Cerebellar nuclear complex (tissue), 1 donor: ENCODE data around the gene MFNG.

ENCODE experiments used
- DNase-seq, 2 experiments: peaks; one replicate each; lab custom pipeline; 2025; lab: John Stamatoyannopoulos, UW

MFNG gene

GRCh38 chr22:37511395-37512104 is 25.4 kb upstream of the MFNG start:
- DNase-seq = no peak

DNA sequence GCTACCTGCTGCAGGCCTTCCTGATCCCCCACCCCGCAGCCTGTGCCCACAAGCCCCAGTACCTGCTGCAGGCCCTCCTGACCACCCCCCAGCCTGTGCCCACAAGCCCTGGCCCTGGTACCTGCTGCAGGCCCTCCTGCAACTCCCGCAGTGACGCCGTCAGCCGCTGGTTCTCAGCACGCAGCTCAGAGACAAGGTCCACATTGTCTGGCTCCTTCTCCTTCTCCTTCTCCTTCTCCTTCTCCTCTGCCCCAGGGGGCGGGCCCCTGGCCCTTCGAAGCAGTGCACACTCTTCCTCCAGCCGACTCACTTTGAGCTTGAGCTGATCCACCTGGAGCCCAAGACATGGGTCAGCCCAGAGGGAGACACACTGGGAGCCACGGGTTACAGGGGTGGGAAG is 23.9 kb upstream of the MFNG start:
- DNase-seq = no peak

GRCh38 chr22:37509059-37509860 is 23.1 kb upstream of the MFNG start:
- DNase-seq = no peak

DNA sequence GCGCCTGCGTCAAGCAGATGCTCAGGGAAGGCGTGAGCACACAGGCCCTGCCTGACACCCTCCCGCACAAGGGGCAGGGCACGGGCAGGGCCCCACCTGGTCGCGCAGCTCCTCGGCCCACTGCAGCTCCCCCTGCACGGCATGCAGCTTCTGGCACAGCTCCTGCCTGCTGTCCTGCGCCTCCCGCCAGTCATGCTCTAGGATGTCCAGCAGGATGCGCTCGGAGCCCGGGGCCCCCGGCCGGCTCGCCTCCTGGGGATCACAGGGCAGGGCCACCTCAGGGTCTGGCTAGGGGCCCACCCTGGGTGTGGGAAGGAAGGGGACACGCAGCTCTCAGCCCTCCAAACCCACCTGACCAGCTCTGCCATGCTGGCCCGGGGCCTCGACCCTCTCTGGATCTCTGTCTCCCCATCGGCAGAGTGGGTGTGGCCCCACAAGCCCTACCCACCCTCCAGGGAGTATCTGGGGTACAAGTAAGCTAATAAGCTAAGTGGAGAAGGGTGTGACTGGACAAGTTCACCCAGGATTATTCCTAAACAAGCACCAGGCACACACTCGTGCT is 22.3 kb upstream of the MFNG start:
- DNase-seq = no peak

- DNase-seq = no peak
Measured at GRCh38 chr22:37507731-37508130, 21.5 kb upstream of the MFNG start.

DNA sequence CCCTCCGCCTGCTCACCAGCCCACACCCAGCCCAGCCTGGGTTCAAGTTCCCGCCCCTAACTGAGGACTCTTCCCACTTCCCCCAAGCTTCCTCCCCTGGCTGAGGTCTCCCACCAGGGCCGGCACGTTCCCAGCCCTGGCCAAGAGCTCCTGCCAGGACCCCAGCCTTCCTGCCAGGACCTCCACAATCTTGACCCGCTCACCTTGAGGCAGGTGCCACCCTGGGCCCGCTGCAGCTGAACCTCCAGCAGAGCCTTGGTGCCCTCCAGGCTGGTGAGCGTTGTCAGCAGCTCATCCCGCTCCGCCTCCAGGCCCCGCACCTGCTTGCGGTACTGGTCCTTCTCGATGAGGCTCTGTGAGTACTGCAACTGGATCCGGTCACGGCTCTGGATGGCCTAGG is 19.8 kb upstream of the MFNG start:
- no peak for DNase-seq

DNA sequence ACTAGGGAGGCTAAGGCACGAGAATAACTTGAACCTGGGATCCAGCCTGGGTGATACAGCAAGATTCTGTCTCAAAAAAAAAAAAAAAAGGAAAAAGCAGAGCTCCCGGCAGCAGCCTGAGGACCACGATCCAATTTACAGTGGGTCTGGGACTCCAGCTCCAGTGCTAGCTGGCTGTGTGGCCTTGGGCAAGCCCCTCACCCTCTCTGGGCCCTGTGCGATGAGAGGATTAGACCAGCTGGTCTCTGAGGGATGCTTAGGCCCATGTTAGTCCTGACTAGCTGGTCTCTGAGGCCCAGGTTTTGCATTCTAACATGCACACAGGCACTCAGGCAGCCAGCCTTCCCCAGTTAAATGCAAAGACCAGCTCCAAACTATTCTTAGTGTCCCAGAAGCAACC is 19.4 kb upstream of the MFNG start:
- no peak for DNase-seq

DNA sequence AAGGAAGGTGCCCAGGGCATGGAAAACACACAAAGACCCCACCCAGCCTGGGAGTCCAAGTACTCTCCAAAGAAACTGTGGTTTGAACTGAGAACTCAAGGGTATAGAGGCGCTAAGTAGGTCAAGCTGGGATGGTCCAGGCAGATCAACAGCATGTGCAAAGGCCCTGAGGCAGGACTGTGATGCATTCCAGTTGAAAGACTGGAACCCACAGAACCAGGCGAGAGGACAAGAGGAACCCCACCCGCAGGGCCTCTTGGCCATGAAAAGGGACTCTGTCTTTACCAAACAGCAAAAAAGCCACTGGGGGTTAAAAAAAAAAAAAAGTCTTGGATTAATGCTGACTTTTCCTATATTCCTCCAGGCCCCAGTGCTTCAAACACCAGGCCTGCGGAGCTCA is 18.8 kb upstream of the MFNG start:
- DNase-seq = no peak

- no peak for DNase-seq
Measured at GRCh38 chr22:37503850-37504249, 17.7 kb upstream of the MFNG start.

DNA sequence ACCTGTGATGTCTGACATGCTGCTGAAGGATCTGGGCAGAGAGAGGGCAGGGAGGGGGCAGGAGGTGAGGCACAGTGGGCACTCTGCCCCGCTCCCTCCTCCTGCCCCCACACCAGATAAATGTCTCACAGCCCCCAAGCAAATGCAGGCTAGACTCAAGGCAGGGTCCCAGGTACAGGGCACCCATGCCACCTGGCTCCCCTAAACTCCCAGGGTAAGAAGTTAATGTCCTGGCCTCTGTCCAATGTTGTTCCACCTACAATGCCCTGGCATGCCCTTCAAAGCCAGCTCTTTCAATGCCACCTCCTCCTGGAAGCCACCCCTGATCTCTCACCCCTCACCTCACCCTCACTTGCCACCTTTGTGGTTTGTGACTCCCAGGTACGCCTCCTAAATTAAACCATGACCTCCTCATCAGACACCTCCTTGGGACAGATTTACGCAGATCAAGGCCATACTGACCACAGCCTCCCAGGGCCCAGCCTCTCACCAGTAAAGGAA is 17.0 kb upstream of the MFNG start:
- DNase-seq = no peak

GRCh38 chr22:37502342-37503182 is 16.4 kb upstream of the MFNG start:
- DNase-seq = no peak

DNA sequence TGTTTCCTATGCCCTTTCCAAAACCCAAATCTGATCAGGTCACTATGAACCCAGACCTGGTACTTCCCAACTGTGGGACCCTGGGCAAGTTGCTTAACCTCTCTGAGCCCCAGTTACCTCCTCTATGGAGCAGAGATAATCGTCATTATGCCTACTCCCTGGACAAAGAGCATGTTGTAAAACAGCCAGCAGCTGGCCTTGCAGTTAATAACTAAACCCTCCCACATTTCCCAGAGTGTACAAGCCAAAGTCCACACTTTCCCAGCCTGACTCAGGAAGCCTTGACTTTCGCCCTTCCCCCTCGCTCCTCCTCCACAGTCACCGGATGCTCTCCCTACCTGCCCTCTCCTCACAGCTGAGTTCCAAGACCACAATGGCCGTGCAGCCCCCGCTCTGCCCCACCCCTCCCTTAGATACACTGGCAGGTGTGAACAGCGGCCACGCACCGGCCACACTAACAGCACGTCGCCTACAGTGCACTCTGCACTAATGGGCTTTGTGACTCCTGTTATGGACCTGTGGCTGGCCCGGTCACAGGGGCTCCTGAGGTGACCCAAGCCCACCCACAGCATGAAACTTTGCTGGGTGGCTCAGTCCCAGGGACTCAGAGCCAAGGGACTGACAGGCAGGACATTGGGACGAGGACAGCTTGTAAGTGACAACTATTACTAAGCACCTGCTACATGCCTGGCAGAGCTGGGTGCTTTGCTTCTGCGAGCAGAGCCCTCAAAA is 15.6 kb upstream of the MFNG start:
- no peak for DNase-seq

GRCh38 chr22:37500745-37501609 is 14.8 kb upstream of the MFNG start:
- no peak for DNase-seq

DNA sequence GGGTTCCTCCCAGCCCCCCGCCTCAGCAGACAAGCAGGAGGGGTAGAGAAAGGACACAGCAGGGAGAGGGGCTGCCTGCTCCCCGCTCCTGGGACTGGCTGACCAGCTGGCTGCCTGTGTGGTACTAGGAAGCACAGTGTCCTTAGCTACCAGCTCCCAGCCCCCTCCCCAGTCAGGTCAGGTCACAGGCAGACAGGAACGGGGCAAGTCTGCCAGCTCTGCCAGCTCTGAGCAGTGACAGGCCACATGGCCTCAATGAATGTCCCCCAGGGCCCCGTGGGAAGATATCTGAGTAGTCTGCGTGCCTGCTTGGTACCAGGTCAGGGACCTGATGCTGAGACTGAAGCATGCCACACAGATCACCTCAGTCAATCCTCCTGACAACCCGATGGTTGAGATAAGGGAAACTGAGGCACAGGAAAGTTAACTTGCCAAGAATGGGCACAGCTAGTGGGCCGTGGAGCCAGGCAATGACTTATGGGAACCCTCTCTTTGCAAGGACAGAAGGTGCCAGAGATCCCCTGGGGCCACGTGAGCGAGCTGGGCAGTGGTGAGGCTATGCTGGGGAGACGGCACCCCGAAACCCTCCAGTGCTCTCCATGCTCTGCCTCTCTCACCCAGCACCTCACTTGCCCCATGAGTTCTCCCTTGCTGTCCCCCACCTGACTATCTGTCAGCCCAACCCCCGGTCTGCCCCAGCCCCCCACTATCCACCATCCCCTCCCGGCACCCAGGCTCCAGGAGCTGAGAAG is 13.8 kb upstream of the MFNG start:
- DNase-seq = no peak

- DNase-seq = no peak
Measured at GRCh38 chr22:37499027-37499707, 13.0 kb upstream of the MFNG start.

DNA sequence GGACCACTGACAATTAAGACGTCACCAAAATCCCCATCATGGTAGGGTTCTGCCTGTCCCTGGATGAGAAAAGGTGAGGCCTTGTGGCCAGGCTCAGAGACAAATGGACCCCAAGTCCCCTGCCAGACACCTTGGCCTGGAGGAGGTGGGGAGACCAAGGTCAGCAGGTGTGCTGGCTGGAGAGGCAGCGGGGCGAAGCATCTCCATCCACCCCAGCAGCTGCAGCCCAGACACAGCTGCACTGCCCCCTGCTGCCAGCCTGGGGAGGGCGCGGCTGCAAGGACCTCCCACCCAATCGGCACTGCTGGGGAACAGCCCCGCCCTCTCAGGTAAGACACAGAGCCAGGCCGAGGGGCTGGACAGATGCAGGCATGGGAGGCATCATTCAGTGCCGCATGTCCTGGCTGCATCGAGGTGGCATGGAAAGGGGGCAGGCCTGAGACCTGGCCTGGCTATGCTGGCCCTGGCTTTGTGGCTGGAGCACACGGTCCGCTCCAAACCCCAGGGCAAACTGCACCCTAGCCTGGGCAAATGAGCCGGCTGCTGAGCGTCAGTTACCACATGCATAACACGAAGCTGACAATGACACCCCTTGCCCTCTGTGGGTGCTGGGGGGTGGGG is 12.2 kb upstream of the MFNG start:
- DNase-seq = no peak

DNA sequence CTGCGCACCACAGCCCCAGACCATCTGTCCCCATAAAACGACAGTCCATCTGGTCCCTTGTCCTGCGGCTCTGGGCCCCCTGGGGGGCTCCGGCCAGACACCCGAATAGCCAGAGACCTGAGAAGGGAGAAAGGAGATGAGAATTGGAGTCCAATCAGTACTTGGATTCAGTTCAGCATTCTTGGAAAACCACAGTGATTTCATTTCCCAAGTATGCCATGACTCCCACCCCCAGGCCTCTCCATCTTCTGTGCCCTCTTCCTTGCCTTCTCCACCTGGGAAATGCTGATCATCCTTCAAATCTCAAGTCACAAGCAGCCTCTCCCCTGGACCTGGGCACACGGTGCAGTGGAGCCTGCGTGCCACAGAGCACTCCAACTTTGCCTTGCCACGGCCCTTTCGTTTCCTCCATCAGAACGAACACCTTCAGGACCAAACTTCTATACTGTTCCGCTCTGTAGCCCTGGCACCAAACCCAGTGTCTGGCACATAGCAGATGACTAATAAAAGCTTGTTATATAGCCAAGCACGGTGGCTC is 10.9 kb upstream of the MFNG start:
- DNase-seq = no peak

DNA sequence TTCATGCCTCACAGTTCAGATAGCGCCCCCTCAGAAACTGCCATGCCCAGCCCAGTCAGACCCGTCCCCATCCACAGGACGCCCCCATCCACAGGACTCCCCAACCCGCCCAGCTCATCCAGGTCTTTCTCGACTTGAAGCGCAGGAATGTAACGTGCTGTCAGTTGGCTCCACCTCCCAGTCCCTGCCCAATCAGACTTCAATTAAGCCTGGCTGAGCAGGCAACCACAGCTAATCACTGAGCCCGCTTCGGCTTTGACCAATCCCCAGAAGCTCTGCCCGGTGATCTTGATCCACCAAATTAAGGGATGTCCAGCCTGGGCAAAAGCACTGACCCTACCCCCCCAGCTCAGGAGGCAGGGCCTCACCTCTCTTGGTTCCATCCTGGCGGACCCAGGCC is 10.5 kb upstream of the MFNG start:
- no peak for DNase-seq
